Neural progenitor cell (in vitro differentiated cells): ENCODE data around the gene DDX49. TPM values are rescaled to one million over a fixed set of nuclear protein-coding genes. Genes with fewer than 3 reads are reported as not detected.
"Not testable (repeated sequence)": the region's sequence is repeated elsewhere in the genome, so short reads cannot be mapped to it uniquely, and the experiment has no call there.

Experiments
- DNase-seq: peaks from one replicate; pipeline ENCODE4 v3.0.0-alpha.2; 2016; ENCODE audit warnings: low spot score
- H2AFZ ChIP-seq: fragments of 200-600 bp; sonication (generic); replicated peaks from 2 replicates; pipeline ENCODE4 v1.6.1; 2016; ENCODE audit warnings: antibody characterized with exemption
- H3F3A ChIP-seq: fragments of 200-600 bp; sonication (generic); 2 replicates; pipeline ENCODE4 v1.6.1; 2016; ENCODE audit warnings: antibody characterized with exemption, low read depth
- H3K27ac ChIP-seq: fragments of 200-600 bp; sonication (generic); 2 replicates; pipeline ENCODE4 v1.5.1; 2016; ENCODE audit warnings: mild to moderate bottlenecking
- H3K27me3 ChIP-seq: fragments of 200-600 bp; sonication (generic); 2 replicates; pipeline ENCODE4 v1.6.1; 2016; ENCODE audit warnings: mild to moderate bottlenecking, moderate library complexity
- H3K36me3 ChIP-seq: fragments of 200-600 bp; sonication (generic); 2 replicates; pipeline ENCODE4 v1.5.1; 2016
- H3K4me1 ChIP-seq: fragments of 200-600 bp; sonication (generic); 2 replicates; pipeline ENCODE4 v1.6.1; 2016; ENCODE audit warnings: mixed run types
- H3K4me2 ChIP-seq: fragments of 200-600 bp; sonication (generic); 2 replicates; pipeline ENCODE4 v1.6.1; 2016
- H3K4me3 ChIP-seq: fragments of 200-600 bp; sonication (generic); 2 replicates; pipeline ENCODE4 v1.5.1; 2016
- H3K79me2 ChIP-seq: fragments of 200-600 bp; sonication (generic); 2 replicates; pipeline ENCODE4 v1.6.1; 2016; ENCODE audit warnings: low read depth
- H3K9ac ChIP-seq: fragments of 200-600 bp; sonication (generic); 2 replicates; pipeline ENCODE4 v1.6.1; 2016
- H3K9me3 ChIP-seq: fragments of 200-600 bp; sonication (generic); 2 replicates; pipeline ENCODE4 v1.5.1; 2016; ENCODE audit warnings: low read depth
- H4K20me1 ChIP-seq: fragments of 200-600 bp; sonication (generic); 2 replicates; pipeline ENCODE4 v1.6.1; 2016; ENCODE audit warnings: low read depth
- H3K27ac Mint-ChIP-seq: 3 replicates; pipeline ENCODE4 v1.8.0; 2021; ENCODE audit warnings: mixed read lengths
- H3K27me3 Mint-ChIP-seq: 2 replicates; pipeline ENCODE4 v1.8.0; 2022; ENCODE audit warnings: low read depth, mild to moderate bottlenecking, inconsistent platforms, moderate library complexity, mixed read lengths; ENCODE audit not compliant: insufficient read depth
- H3K36me3 Mint-ChIP-seq: 3 replicates; pipeline ENCODE4 v1.8.0; 2021; ENCODE audit warnings: mixed read lengths
- H3K4me1 Mint-ChIP-seq: 3 replicates; pipeline ENCODE4 v1.8.0; 2021; ENCODE audit warnings: mixed read lengths
- H3K4me3 Mint-ChIP-seq: 3 replicates; pipeline ENCODE4 v1.8.0; 2021; ENCODE audit warnings: mild to moderate bottlenecking, moderate library complexity, mixed read lengths
- H3K9me3 Mint-ChIP-seq: 3 replicates; pipeline ENCODE4 v1.8.0; 2020; ENCODE audit warnings: mixed read lengths
- EZH2 ChIP-seq: fragments of 200-600 bp; sonication (generic); IDR thresholded peaks from 2 replicates; pipeline ENCODE4 v1.6.1; 2017; ENCODE audit warnings: antibody characterized with exemption, mild to moderate bottlenecking, moderate library complexity
- EZH2phosphoT487 ChIP-seq: fragments of 200-600 bp; sonication (generic); IDR thresholded peaks from 2 replicates; pipeline ENCODE4 v1.6.1; 2017; ENCODE audit warnings: antibody characterized with exemption
- total RNA-seq: library from RNA; depleted of rRNA; stranded (reverse); fragments of >200 nt; gene quantifications from 2 replicates; pipeline ENCODE4 v1.2.3, GENCODE V29; 2015; ENCODE audit warnings: low replicate concordance
- TF ChIP-seq, protein P1 (sequence below): fragments of 200-600 bp; sonication (generic); IDR thresholded peaks from 2 replicates; pipeline ENCODE4 v1.5.1; 2017; ENCODE audit warnings: antibody characterized with exemption, mild to moderate bottlenecking

Gene DDX49
- total RNA-seq, 1 donor from 2014 or later: 19.9 TPM

DNA sequence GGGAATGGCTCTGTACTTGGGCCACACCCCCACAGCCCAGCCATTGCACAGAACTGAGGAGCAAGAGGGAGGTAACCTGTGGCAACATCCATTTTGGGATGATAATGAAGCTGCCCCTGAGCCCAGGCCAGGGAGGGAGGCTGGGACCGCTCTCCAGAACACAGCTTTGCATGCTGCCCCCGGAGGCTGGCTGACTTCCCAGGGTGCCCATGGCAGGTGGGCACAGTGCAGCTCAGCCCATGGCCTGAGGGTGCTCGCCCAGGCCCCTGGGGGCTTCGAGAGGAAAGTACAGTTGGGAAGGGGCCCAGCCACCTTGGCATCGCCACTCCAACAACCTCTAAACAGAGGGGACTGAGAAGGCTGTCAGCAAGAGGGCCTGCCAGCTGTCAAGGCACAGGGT lies 6.0 kb upstream of the DDX49 start:
- Histone ChIP-seq H2AFZ (no peak overlapping the region), H3K27me3 (no peaks in the 10 kb centered on the region), H3K27ac (no peak overlapping the region), H3K79me2 (peaks cover 43% of the 10 kb centered on the region), H3K4me1 (no peaks in the 10 kb centered on the region), H3K36me3 (no peaks in the 10 kb centered on the region), H4K20me1 (peaks cover 30% of the 10 kb centered on the region), H3K4me2 (no peak overlapping the region), H3K9me3 (no peaks in the 10 kb centered on the region), H3K9ac (no peak overlapping the region), H3K4me3 (no peak overlapping the region), H3F3A (no peaks in the 10 kb centered on the region)
- no peak overlapping the region for H3K4me3 Mint-ChIP-seq
- H3K9me3 Mint-ChIP-seq: no peaks in the 10 kb centered on the region
- TF ChIP-seq, protein P1, sequence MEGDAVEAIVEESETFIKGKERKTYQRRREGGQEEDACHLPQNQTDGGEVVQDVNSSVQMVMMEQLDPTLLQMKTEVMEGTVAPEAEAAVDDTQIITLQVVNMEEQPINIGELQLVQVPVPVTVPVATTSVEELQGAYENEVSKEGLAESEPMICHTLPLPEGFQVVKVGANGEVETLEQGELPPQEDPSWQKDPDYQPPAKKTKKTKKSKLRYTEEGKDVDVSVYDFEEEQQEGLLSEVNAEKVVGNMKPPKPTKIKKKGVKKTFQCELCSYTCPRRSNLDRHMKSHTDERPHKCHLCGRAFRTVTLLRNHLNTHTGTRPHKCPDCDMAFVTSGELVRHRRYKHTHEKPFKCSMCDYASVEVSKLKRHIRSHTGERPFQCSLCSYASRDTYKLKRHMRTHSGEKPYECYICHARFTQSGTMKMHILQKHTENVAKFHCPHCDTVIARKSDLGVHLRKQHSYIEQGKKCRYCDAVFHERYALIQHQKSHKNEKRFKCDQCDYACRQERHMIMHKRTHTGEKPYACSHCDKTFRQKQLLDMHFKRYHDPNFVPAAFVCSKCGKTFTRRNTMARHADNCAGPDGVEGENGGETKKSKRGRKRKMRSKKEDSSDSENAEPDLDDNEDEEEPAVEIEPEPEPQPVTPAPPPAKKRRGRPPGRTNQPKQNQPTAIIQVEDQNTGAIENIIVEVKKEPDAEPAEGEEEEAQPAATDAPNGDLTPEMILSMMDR: no peak
- TF ChIP-seq EZH2 (no peak), EZH2phosphoT487 (no peak)
- H3K27me3 Mint-ChIP-seq: peaks cover 2% of the 10 kb centered on the region
- no peak for DNase-seq
- H3K36me3 Mint-ChIP-seq: peaks cover 16% of the 10 kb centered on the region
- peaks cover 8% of the 10 kb centered on the region for H3K4me1 Mint-ChIP-seq
- H3K27ac Mint-ChIP-seq: no peak overlapping the region

DNA sequence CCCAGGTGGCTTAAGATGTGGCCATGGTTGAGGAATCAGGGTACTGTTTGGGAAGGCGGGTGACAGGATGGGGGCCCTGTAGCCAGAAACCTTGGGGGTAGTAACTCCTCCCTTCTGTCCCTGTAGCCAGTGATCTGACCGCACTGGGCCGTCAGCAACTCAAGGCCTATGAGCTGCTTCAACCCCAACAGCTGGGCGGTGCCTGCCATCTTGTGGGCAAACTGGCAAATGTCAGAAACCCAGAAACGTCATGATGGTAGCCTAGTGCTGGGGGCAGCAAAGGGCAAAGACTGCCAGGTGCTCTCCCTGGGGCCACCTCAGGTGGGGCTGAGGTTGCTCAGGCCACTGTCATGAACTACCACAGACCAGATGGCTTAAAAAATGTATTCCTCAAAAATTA lies 3.9 kb upstream of the DDX49 start:
- Mint-ChIP-seq H3K27ac (no peak overlapping the region), H3K4me3 (no peak overlapping the region), H3K4me1 (peaks cover 16% of the 10 kb centered on the region), H3K9me3 (no peaks in the 10 kb centered on the region), H3K36me3 (peaks cover 13% of the 10 kb centered on the region), H3K27me3 (peaks cover 9% of the 10 kb centered on the region)
- Histone ChIP-seq H3K79me2 (peaks cover 59% of the 10 kb centered on the region), H3K27ac (no peak overlapping the region), H3K9me3 (no peaks in the 10 kb centered on the region), H3K9ac (no peak overlapping the region), H3K36me3 (no peaks in the 10 kb centered on the region), H3K4me2 (no peak overlapping the region), H3F3A (no peaks in the 10 kb centered on the region), H3K27me3 (no peaks in the 10 kb centered on the region), H3K4me3 (no peak overlapping the region), H4K20me1 (peaks cover 29% of the 10 kb centered on the region), H2AFZ (no peak overlapping the region), H3K4me1 (peaks cover 3% of the 10 kb centered on the region)
- peak; percentile 69 for DNase-seq
- TF ChIP-seq, protein P1: peak; percentile 60
- no peak for TF ChIP-seq EZH2
- TF ChIP-seq EZH2phosphoT487: no peak

DNA sequence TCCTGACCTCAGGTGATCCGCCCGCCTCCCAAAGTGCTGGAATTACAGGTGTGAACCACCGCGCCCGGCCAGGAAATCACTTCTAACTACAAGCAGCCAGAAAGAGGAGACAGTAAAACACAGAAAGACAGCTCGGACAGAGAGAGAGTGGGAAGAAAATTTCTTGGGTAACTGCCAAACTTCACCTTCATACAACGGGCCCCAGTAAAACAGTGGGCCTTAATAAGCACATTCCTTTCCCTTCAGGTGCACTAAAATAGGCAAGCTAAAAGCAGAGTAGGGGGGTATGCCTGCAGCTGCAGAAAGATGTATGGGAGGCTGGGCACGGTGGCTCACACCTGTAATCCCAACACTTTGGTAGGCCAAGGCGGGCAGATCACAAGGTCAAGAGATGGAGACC lies 1.9 kb upstream of the DDX49 start:
- H3K9me3 ChIP-seq, H3K4me3 ChIP-seq, H3K9me3 Mint-ChIP-seq, H3K27ac Mint-ChIP-seq, H3K9ac ChIP-seq, H3K27ac ChIP-seq, H3K36me3 ChIP-seq, H3K4me1 ChIP-seq, H3F3A ChIP-seq, H3K27me3 ChIP-seq, H2AFZ ChIP-seq, DNase-seq, H3K4me2 ChIP-seq, H3K27me3 Mint-ChIP-seq: not testable (repeated sequence)
- peaks cover 59% of the 10 kb centered on the region for H3K79me2 ChIP-seq
- peaks cover 29% of the 10 kb centered on the region for H4K20me1 ChIP-seq
- Mint-ChIP-seq H3K4me3 (peak overlapping the region; percentile 91), H3K4me1 (peaks cover 19% of the 10 kb centered on the region), H3K36me3 (peaks cover 15% of the 10 kb centered on the region)

DNA sequence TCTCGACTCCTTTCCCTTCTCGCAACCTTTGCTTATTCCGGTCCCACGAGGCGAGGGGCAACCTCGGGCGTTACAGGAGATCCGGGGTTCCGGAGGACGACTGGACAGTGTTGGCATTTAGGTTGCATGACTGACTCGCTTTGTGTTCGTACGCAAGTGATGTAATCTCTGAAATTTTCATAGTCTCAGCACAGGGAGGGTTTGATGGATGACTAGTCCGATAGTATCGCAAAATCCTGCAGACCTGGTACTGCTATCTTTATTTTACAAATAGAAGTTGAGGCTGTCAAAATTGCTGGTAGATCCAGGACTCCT lies 342 bp downstream of the DDX49 start:
- Mint-ChIP-seq H3K4me1 (peaks cover 19% of the 10 kb centered on the region), H3K27me3 (peaks cover 10% of the 10 kb centered on the region), H3K4me3 (peak overlapping the region; percentile 91), H3K36me3 (peaks cover 8% of the 10 kb centered on the region), H3K9me3 (no peaks in the 10 kb centered on the region), H3K27ac (no peak overlapping the region)
- Histone ChIP-seq H4K20me1 (peaks cover 15% of the 10 kb centered on the region), H3K27ac (no peak overlapping the region), H3K79me2 (peaks cover 52% of the 10 kb centered on the region), H3K9ac (peak overlapping the region; percentile 67), H2AFZ (no peak overlapping the region), H3F3A (no peaks in the 10 kb centered on the region), H3K9me3 (no peaks in the 10 kb centered on the region), H3K27me3 (no peaks in the 10 kb centered on the region), H3K36me3 (no peaks in the 10 kb centered on the region), H3K4me3 (peak overlapping the region; percentile 99), H3K4me2 (peak overlapping the region; percentile 87), H3K4me1 (peaks cover 3% of the 10 kb centered on the region)
- TF ChIP-seq EZH2: no peak
- TF ChIP-seq EZH2phosphoT487: no peak
- TF ChIP-seq, protein P1: no peak
- DNase-seq: no peak
